Neural cell (in vitro differentiated cells): ENCODE data around the gene OR2AT4.

Experiments used
- CTCF ChIP-seq: fragments of 450-650 bp; IDR thresholded peaks from 2 replicates; pipeline ENCODE4 v1.5.1; 2014; ENCODE audit warnings: antibody characterized with exemption, mild to moderate bottlenecking, moderate library complexity; ENCODE audit not compliant: poor library complexity, severe bottlenecking
- EZH2 ChIP-seq: fragments of 200-600, 300-800 bp; shearing (Covaris generic), sonication (generic); IDR thresholded peaks from 2 replicates; pipeline ENCODE4 v1.6.1; 2014; ENCODE audit warnings: antibody characterized with exemption, low read length, borderline replicate concordance, mild to moderate bottlenecking; ENCODE audit not compliant: insufficient read depth, poor library complexity, severe bottlenecking

- TF ChIP-seq EZH2 (no peak), CTCF (no peak)
These were observed 27.7 kb downstream of the OR2AT4 start for GRCh38 chr11:75068993-75069392.
